IMR-90 (cell line): Measurements from ENCODE around the gene C3orf38. TPM values are rescaled to one million over a fixed set of nuclear protein-coding genes. Genes with fewer than 3 reads are reported as not detected.

Experiments
- ATAC-seq: fragments of 200-7000 bp; cut with Tn5 transposase; 2 replicates; pipeline ENCODE4 v1.9.1; 2020; ENCODE audit warnings: low read depth, mild to moderate bottlenecking, moderate library complexity
- BruUV-seq: library from RNA; stranded (reverse); fragments of 400-500 nt; replicated peaks from 2 replicates; lab custom pipeline; 2021; lab: Mats Ljungman, UMichigan
- CTCF ChIA-PET: fragments of 300-600 bp; formaldehyde crosslinking; extraction: SDS; loops from one replicate; lab custom pipeline; 2021; ENCODE audit warnings: antibody characterized with exemption; lab: Yijun Ruan, JAX
- POLR2A ChIA-PET: fragments of 300-600 bp; sonication (Branson Sonifier 250); formaldehyde crosslinking; loops from one replicate; lab custom pipeline; 2022; ENCODE audit warnings: antibody characterized with exemption; ENCODE audit not compliant: unreplicated experiment; lab: Charles Lee
- DNase-seq: peaks from one replicate; pipeline ENCODE4 v3.0.0; 2013
- H2AFZ ChIP-seq: replicated peaks from 2 replicates; pipeline ENCODE3; 2013; ENCODE audit warnings: low read length, mild to moderate bottlenecking; ENCODE audit not compliant: poor library complexity
- H2AK5ac ChIP-seq: 2 replicates; pipeline ENCODE4 v1.6.1; 2013; ENCODE audit warnings: low read depth, low read length, inconsistent platforms
- H2AK9ac ChIP-seq: replicated peaks from 2 replicates; pipeline ENCODE3; 2013; ENCODE audit warnings: mild to moderate bottlenecking, low read depth, low read length, moderate library complexity; ENCODE audit not compliant: poor library complexity
- H2BK120ac ChIP-seq: 2 replicates; pipeline ENCODE4 v1.6.1; 2013; ENCODE audit warnings: low read depth, low read length, inconsistent platforms
- H2BK15ac ChIP-seq: 3 replicates; pipeline ENCODE4 v1.6.1; 2013; ENCODE audit warnings: low read depth, low read length, inconsistent platforms
- H2BK20ac ChIP-seq: 2 replicates; pipeline ENCODE4 v1.6.1; 2013; ENCODE audit warnings: low read depth, mild to moderate bottlenecking, inconsistent platforms, low read length, moderate library complexity
- H2BK5ac ChIP-seq: 2 replicates; pipeline ENCODE4 v1.6.1; 2013; ENCODE audit warnings: mild to moderate bottlenecking, low read depth, low read length, inconsistent platforms; ENCODE audit not compliant: poor library complexity, severe bottlenecking
- H3K14ac ChIP-seq: replicated peaks from 2 replicates; pipeline ENCODE4 v1.6.1; 2013; ENCODE audit warnings: low read depth, low read length, inconsistent platforms
- H3K18ac ChIP-seq: 2 replicates; pipeline ENCODE4 v1.6.1; 2013; ENCODE audit warnings: low read depth, low read length, control low read depth
- H3K23ac ChIP-seq: 2 replicates; pipeline ENCODE4 v1.6.1; 2013; ENCODE audit warnings: low read depth, low read length, inconsistent platforms
- H3K27ac ChIP-seq: 2 replicates; pipeline ENCODE4 v1.5.1; 2013; ENCODE audit warnings: mild to moderate bottlenecking, control low read depth, low read length; ENCODE audit not compliant: insufficient read depth
- H3K27me3 ChIP-seq: 2 replicates; pipeline ENCODE4 v1.6.1; 2013; ENCODE audit warnings: low read length; ENCODE audit not compliant: control insufficient read depth, insufficient read depth
- H3K36me3 ChIP-seq: 2 replicates; pipeline ENCODE4 v1.6.1; 2013; ENCODE audit warnings: low read length, mixed read lengths; ENCODE audit not compliant: control insufficient read depth, insufficient read depth
- H3K4ac ChIP-seq: 2 replicates; pipeline ENCODE4 v1.6.1; 2013; ENCODE audit warnings: low read depth, low read length, inconsistent platforms
- H3K4me1 ChIP-seq: 2 replicates; pipeline ENCODE4 v1.6.1; 2013; ENCODE audit warnings: low read length, mixed read lengths; ENCODE audit not compliant: control insufficient read depth, insufficient read depth
- H3K4me2 ChIP-seq: 2 replicates; pipeline ENCODE4 v1.6.1; 2013; ENCODE audit warnings: low read depth, mild to moderate bottlenecking, control low read depth, low read length, moderate library complexity
- H3K4me3 ChIP-seq: 2 replicates; pipeline ENCODE4 v1.5.1; 2013; ENCODE audit warnings: low read depth, mild to moderate bottlenecking, control low read depth, low read length, moderate library complexity; ENCODE audit not compliant: insufficient read depth
- H3K56ac ChIP-seq: 2 replicates; pipeline ENCODE4 v1.6.1; 2013; ENCODE audit warnings: low read length, inconsistent platforms; ENCODE audit not compliant: insufficient read depth; ENCODE audit errors: extremely low read depth
- H3K79me1 ChIP-seq, 2 experiments: 2 replicates each; pipeline ENCODE4 v1.6.1; 2013; ENCODE audit warnings: low read length in 2 of 2, inconsistent platforms in 1 of 2, low read depth in 1 of 2
- H3K9ac ChIP-seq: 2 replicates; pipeline ENCODE4 v1.6.1; 2013; ENCODE audit warnings: low read depth, low read length, control low read depth
- H3K9me1 ChIP-seq: 2 replicates; pipeline ENCODE4 v1.6.1; 2013; ENCODE audit warnings: low read length, inconsistent platforms; ENCODE audit not compliant: insufficient read depth
- H3K9me3 ChIP-seq: 2 replicates; pipeline ENCODE4 v1.6.1; 2013; ENCODE audit warnings: low read length; ENCODE audit not compliant: control insufficient read depth, insufficient read depth
- H4K20me1 ChIP-seq: 2 replicates; pipeline ENCODE4 v1.6.1; 2013; ENCODE audit warnings: low read length, inconsistent platforms; ENCODE audit not compliant: insufficient read depth
- H4K5ac ChIP-seq: 2 replicates; pipeline ENCODE4 v1.6.1; 2013; ENCODE audit warnings: mild to moderate bottlenecking, low read depth, low read length, control low read depth
- H4K8ac ChIP-seq, 2 experiments: 2 replicates each; pipeline ENCODE4 v1.6.1; 2013; ENCODE audit warnings: low read depth in 2 of 2, low read length in 2 of 2, control low read depth in 1 of 2, inconsistent platforms in 1 of 2
- H4K91ac ChIP-seq: 2 replicates; pipeline ENCODE4 v1.6.1; 2013; ENCODE audit warnings: low read depth, low read length, inconsistent platforms; ENCODE audit not compliant: insufficient read depth
- BHLHE40 ChIP-seq: fragments of 150-350 bp; IDR thresholded peaks from 2 replicates; pipeline ENCODE4 v1.6.1; 2016; ENCODE audit warnings: mild to moderate bottlenecking, low read depth, low read length
- CEBPB ChIP-seq: IDR thresholded peaks from 2 replicates; pipeline ENCODE4 v1.6.1; 2012; ENCODE audit warnings: low read depth, low read length, improper control_type of control experiment
- CHD1 ChIP-seq: IDR thresholded peaks from 2 replicates; pipeline ENCODE4 v1.6.1; 2012; ENCODE audit warnings: low read depth, low read length, improper control_type of control experiment
- CTCF ChIP-seq: conservative IDR thresholded peaks from 2 replicates; pipeline ENCODE4 v1.5.1; 2012; ENCODE audit warnings: mild to moderate bottlenecking, low read depth, low read length, improper control_type of control experiment
- ELK1 ChIP-seq: fragments of 150-350 bp; IDR thresholded peaks from 2 replicates; pipeline ENCODE4 v1.6.1; 2016; ENCODE audit warnings: low read depth, mild to moderate bottlenecking, low read length, moderate library complexity, borderline replicate concordance
- FOS ChIP-seq: fragments of 150-350 bp; IDR thresholded peaks from 2 replicates; pipeline ENCODE4 v1.6.1; 2016; ENCODE audit warnings: low read depth, low read length
- MAFK ChIP-seq: IDR thresholded peaks from 2 replicates; pipeline ENCODE4 v1.6.1; 2012; ENCODE audit warnings: low read depth, low read length, improper control_type of control experiment
- MAZ ChIP-seq: IDR thresholded peaks from 2 replicates; pipeline ENCODE4 v1.6.1; 2012; ENCODE audit warnings: low read depth, mild to moderate bottlenecking, low read length, improper control_type of control experiment, moderate library complexity, borderline replicate concordance
- MXI1 ChIP-seq: IDR thresholded peaks from 2 replicates; pipeline ENCODE4 v1.6.1; 2012; ENCODE audit warnings: low read depth, mild to moderate bottlenecking, low read length, moderate library complexity, borderline replicate concordance
- NFE2L2 ChIP-seq: fragments of 150-350 bp; IDR thresholded peaks from 2 replicates; pipeline ENCODE4 v1.6.1; 2016; ENCODE audit warnings: low read depth, mild to moderate bottlenecking, low read length
- POLR2A ChIP-seq: IDR thresholded peaks from 2 replicates; pipeline ENCODE4 v1.6.1; 2012; ENCODE audit warnings: mild to moderate bottlenecking, low read depth, low read length
- RAD21 ChIP-seq: IDR thresholded peaks from 2 replicates; pipeline ENCODE4 v1.6.1; 2012; ENCODE audit warnings: low read length, improper control_type of control experiment
- RCOR1 ChIP-seq: IDR thresholded peaks from 2 replicates; pipeline ENCODE4 v1.6.1; 2012; ENCODE audit warnings: mild to moderate bottlenecking, low read length, improper control_type of control experiment; ENCODE audit not compliant: insufficient replicate concordance
- RFX5 ChIP-seq: IDR thresholded peaks from 2 replicates; pipeline ENCODE4 v1.8.0; 2012; ENCODE audit warnings: low read depth, mild to moderate bottlenecking, low read length, moderate library complexity
- SMC3 ChIP-seq: fragments of 150-350 bp; IDR thresholded peaks from 2 replicates; pipeline ENCODE4 v1.6.1; 2016; ENCODE audit warnings: low read depth, mild to moderate bottlenecking, antibody characterized with exemption, low read length, moderate library complexity
- WGBS, 2 experiments: methylation state at CpG; one replicate each; pipeline versions ENCODE4 v1.1.5 to v1.1.7; 2013; ENCODE audit warnings: missing lambda C conversion rate in 2 of 2; ENCODE audit not compliant: insufficient read length in 1 of 2; ENCODE audit errors: extremely low coverage in 2 of 2; 5-methylcytosine and 5-hydroxymethylcytosine counted together
- dilution Hi-C: fragments of 300-500 bp; cut with HindIII; formaldehyde crosslinking; loops from one replicate; pipeline ENCODE4 v1.14.3; 2018; ENCODE audit warnings: low sequenced_read_pairs; ENCODE audit not compliant: unreplicated experiment
- in situ Hi-C: fragments of 300-500 bp; cut with MboI; formaldehyde crosslinking; loops from 3 replicates; pipeline ENCODE4 v1.14.3; 2019; ENCODE audit warnings: low sequenced_read_pairs, inconsistent platforms, mixed read lengths
- intact Hi-C: fragments of 100-400 bp; cut with micrococcal nuclease; formaldehyde crosslinking; loops from 2 replicates; pipeline ENCODE4 v1.10.0; 2022
- polyA plus RNA-seq, 3 experiments: library from polyadenylated mRNA; depleted of rRNA; stranded (reverse); fragments of >200 nt; gene quantifications; 2 replicates each; pipeline ENCODE4 v1.2.3, GENCODE V29; 2012; ENCODE audit warnings: low replicate concordance in 1 of 3
- total RNA-seq: library from RNA; depleted of rRNA; stranded (reverse); fragments of >200 nt; gene quantifications from 2 replicates; pipeline ENCODE4 v1.2.3, GENCODE V29; 2012
- TF ChIP-seq, protein P1 (sequence below): fragments of 150-350 bp; IDR thresholded peaks from 2 replicates; pipeline ENCODE4 v1.6.1; 2017; ENCODE audit warnings: mild to moderate bottlenecking, antibody characterized with exemption, low read length, low read depth

The C3orf38 gene
- total and polyA plus RNA-seq, 2 of the 4 experiments (the other 2 are of a cell fraction) = 11.1 to 16.7 TPM

DNA sequence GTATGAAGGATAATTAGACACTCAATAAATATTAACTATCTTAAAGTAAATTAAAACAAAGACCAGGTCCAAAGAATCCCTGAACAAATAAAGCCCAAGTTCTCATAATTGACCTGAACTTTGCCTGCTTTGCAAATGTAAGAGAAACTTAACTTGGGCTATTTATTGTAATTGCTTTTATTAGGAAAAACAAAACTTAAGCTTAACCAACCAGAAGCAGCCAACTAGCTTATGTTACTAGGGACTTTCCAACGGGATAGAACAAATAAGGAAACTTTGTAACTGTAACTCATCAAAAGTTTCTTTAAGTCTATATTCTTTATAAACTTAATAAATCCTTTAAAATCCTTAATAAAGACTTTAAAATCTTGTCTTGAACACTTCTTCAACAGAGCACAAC lies 48.4 kb downstream of the C3orf38 start:
- in situ Hi-C loops = no loop called here
- H3K14ac ChIP-seq = no peak overlapping the region
- no peak overlapping the region for H2BK15ac ChIP-seq
- H3K79me1 ChIP-seq = no peaks in the 10 kb centered on the region
- H2AK9ac ChIP-seq = no peak overlapping the region
- H3K23ac ChIP-seq = no peak overlapping the region
- WGBS, 2 experiments = no CpG with 5 or more reads among the region's 1 CpG
- no peak overlapping the region for H3K27ac ChIP-seq
- ATAC-seq (no peak), DNase-seq (no peak)
- no peaks in the 10 kb centered on the region for H3K36me3 ChIP-seq
- ChIA-PET POLR2A (no interaction called here), CTCF (no interaction called here)
- no TSS peak for BruUV-seq
- TF ChIP-seq POLR2A (no peak), RCOR1 (no peak), MAFK (no peak), RAD21 (no peak), CHD1 (no peak), ELK1 (no peak), MXI1 (no peak), RFX5 (no peak), MAZ (no peak), NFE2L2 (no peak), CEBPB (no peak), SMC3 (no peak), BHLHE40 (no peak), FOS (no peak), CTCF (no peak)
- TF ChIP-seq, protein P1, sequence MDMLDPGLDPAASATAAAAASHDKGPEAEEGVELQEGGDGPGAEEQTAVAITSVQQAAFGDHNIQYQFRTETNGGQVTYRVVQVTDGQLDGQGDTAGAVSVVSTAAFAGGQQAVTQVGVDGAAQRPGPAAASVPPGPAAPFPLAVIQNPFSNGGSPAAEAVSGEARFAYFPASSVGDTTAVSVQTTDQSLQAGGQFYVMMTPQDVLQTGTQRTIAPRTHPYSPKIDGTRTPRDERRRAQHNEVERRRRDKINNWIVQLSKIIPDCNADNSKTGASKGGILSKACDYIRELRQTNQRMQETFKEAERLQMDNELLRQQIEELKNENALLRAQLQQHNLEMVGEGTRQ = no peak
- no peak overlapping the region for H3K18ac ChIP-seq
- H4K20me1 ChIP-seq = no peaks in the 10 kb centered on the region
- dilution Hi-C loops = no loop called here
- H3K4me3 ChIP-seq = no peak overlapping the region
- no peak overlapping the region for H4K5ac ChIP-seq
- 0 out of 2 replicates have a peak, but pooled peaks cover 1% of the 10 kb centered on the region for H3K4me1 ChIP-seq
- intact Hi-C loops = no loop called here
- H3K4ac ChIP-seq = no peak overlapping the region
- no peak overlapping the region for H3K4me2 ChIP-seq
- no peak overlapping the region for H2BK120ac ChIP-seq
- H2BK20ac ChIP-seq = no peak overlapping the region
- H3K9ac ChIP-seq = no peak overlapping the region
- no peaks in the 10 kb centered on the region for H3K9me1 ChIP-seq
- H2AK5ac ChIP-seq = no peak overlapping the region
- no peak overlapping the region for H3K56ac ChIP-seq
- no peak overlapping the region for H2BK5ac ChIP-seq
- no peak overlapping the region for H4K91ac ChIP-seq
- H3K27me3 ChIP-seq = 0 out of 2 replicates have a peak, but pooled peaks cover 1% of the 10 kb centered on the region
- H3K9me3 ChIP-seq = no peaks in the 10 kb centered on the region
- H4K8ac ChIP-seq = no peak overlapping the region
- no peak overlapping the region for H2AFZ ChIP-seq
